GM12892 (cell line): ENCODE measurements around the gene USP53.

Experiments used
- POLR2A ChIP-seq: IDR thresholded peaks from 2 replicates; pipeline ENCODE4 v1.6.1; 2011; ENCODE audit warnings: low read depth, low read length, control low read depth
- POLR2AphosphoS5 ChIP-seq: IDR thresholded peaks from 2 replicates; pipeline ENCODE4 v1.6.1; 2011; ENCODE audit warnings: low read depth, low read length, control low read depth
- TAF1 ChIP-seq: IDR thresholded peaks from 2 replicates; pipeline ENCODE4 v1.6.1; 2011; ENCODE audit warnings: low read depth, mild to moderate bottlenecking, control low read depth, low read length, borderline replicate concordance

GRCh38 chr4:119240128-119240527 is 27.6 kb downstream of the USP53 start:
- TF ChIP-seq POLR2A (no peak), POLR2AphosphoS5 (no peak), TAF1 (no peak)
